ENCODE results near the gene ACSM3.
"Not testable (repeated sequence)": the region's sequence is repeated elsewhere in the genome, so short reads cannot be mapped to it uniquely, and the experiment has no call there.

- not testable (repeated sequence) for TF ChIP-seq CTCF (IDR thresholded peaks at IDR 0.05; ENCODE audit: low read depth, low read length); EZH2phosphoT487 (IDR thresholded peaks at IDR 0.05; ENCODE audit: low read depth)
Measured at GRCh38 chr16:20805684-20806167, 41.9 kb downstream of the ACSM3 start.
